Body of pancreas (tissue), 4 donors: ENCODE data around the gene VTCN1.
A peak's percentile ranks its signal among the peaks of the same experiment; 100 is the strongest.

Source experiments
- CTCF ChIP-seq, 7 experiments: fragments of 450-650 bp in 4 of 7; fragments of 200-600 bp in 3 of 7; sonication (generic) in 3 of 7; IDR thresholded peaks; one replicate each; pipeline ENCODE4 v1.5.1; 2016 to 2019; ENCODE audit warnings: antibody characterized with exemption in 7 of 7
- POLR2A ChIP-seq, 3 donors: fragments of 450-650 bp; IDR thresholded peaks; one replicate each; pipeline ENCODE4 v1.6.1; 2016; ENCODE audit warnings: antibody characterized with exemption in 3 of 3, mild to moderate bottlenecking in 2 of 3

DNA sequence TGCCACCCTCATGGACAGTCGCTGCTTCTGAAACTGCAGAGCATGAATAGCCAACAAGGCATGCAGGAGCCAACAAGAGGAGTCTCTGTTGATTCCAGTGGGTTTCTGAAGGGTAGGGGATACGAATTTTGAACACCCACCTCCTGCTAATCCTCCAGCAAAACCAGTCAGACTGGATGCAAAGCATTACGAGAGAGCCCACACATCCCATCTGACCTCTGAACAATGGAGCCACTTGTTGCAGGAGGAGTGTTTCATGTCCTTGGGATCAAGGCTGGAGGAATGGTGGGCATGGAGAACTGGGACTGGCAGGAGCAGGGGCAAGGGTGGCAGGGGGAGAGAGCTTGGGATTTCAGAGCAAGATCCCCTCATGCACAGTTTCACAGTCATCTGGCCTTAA is 1.6 kb downstream of the VTCN1 start:
- TF ChIP-seq CTCF (IDR thresholded peaks at IDR 0.05) (no peak), POLR2A (IDR thresholded peaks at IDR 0.05) (peak in 2 of 3 donors; percentile 31 to 38)
